GM18858 (cell line): Measurements from ENCODE around the gene KMT2C.
"Not testable (repeated sequence)": the region's sequence is repeated elsewhere in the genome, so short reads cannot be mapped to it uniquely, and the experiment has no call there.

ENCODE experiments used
- ATAC-seq: cut with Tn5 transposase; IDR thresholded peaks from one replicate; pipeline ENCODE4 v1.9.1; 2021; ENCODE audit not compliant: unreplicated experiment

Gene KMT2C

DNA sequence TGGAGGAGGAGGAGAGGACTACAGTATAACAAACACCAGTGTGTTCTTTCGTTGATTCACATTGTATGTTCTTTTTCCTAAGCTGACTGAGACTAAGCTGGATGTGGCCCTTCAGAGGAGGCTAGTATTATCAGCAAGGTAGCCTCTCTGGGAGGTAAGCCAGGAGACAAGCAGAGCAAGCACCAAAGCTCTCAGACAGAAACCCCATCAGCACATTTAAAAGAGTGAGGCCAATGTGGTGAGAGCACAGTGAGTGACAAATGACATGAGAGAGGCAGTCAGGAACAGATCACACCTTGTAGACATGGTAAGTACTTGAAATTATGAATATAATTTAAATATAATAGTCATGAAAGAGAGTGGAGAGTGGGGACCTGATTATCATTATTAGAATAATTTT lies 107.6 kb downstream of the KMT2C start:
- no peak for ATAC-seq

DNA sequence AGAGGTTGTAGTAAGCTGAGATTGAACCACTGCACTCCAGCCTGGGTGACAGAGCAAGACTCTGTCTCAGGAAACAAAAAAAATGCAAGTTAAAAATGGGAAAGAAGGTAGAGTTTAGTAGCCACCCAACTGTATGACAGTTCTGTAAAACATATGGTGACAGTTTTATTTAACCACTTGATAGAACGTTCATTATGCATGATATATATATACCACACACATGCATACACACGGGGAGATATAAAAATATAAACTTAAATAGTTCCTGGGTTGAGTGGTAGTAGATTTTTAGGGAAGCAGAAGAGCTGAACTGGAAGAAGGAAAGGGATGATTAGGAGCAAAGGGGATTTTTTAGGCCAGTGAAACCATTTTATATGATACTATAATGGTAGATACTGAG lies 120.0 kb downstream of the KMT2C start:
- ATAC-seq = no peak

- no peak for ATAC-seq
Measured at GRCh38 chr7:152313831-152314604, 121.8 kb downstream of the KMT2C start.

DNA sequence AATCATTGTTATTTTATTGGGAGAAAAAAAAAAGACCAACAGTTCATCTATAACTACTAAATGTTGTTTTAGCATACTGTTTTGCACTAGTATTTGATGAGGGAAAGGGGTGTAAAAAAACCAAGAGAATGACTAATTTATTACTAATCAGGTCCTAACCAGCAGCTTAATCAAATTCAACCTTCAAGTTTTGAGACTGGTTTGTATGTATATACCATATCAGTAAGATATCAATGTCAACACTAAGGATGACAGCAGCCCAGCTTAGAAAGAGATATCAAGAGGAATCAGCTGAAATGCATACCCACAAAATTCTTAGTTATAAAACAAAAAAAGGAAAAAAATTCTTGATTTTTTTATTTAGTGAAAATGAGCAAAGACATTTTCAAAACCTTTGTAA lies 122.6 kb downstream of the KMT2C start:
- ATAC-seq = no peak

DNA sequence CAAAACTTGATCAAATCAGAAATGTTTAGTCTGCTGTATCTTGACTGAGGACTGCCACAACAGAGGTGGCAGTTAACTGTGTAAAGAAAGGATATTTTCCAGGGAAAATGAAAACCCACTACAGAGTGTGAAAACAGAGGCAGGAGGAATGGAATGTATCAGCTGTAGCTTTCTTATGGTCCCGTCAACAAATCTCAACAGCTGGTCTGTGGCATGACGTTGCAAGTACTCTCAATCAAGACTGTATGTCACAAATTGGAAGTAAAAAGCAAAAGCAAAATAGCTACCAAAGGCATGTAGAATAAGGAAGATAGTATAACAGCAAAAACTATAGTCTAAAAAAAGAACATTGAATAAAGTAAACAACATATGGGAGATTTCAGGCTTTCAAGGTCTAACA lies 123.5 kb downstream of the KMT2C start:
- no peak for ATAC-seq

GRCh38 chr7:152307902-152308301 lies 127.9 kb downstream of the KMT2C start:
- ATAC-seq = no peak

- ATAC-seq = not testable (repeated sequence)
Measured at GRCh38 chr7:152299542-152300143, 136.2 kb downstream of the KMT2C start.

DNA sequence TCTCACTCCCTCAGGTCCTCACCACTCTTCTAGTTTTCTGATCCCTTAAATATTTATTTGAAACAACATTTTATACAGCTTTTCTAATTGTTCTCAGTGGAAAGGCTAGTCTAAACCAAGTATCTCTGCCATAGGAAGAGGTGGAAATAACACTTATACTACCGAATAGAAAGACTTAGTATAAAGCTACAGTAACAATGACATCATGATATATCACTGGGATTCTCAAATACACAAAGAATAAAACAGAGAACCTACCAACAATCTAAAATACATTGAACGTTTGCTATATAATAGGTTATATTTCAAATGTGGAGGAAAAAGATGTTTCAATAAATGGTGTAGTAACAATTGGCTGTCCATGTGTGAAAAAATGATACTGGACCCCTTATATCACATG lies 142.9 kb downstream of the KMT2C start:
- ATAC-seq = no peak

DNA sequence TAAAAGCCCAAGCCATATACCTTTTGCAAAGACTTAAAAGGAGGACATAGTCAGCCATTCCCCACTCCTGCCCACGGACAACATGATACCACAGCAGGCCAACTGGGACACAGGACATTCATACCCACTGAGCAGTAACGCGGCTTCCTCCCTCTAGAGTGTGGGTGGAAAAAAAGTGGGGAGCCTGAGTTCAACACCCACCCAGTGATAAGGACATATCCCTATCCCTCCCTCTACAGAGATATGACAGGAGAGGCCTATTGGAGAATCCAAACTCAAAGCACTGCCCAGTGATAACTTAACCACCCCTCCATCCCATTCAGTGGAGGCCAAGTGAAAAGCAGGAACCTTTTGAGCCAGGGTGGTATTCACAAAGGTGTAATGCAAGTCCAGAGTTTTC lies 148.8 kb downstream of the KMT2C start:
- ATAC-seq = not testable (repeated sequence)

- ATAC-seq = not testable (repeated sequence)
Measured at GRCh38 chr7:152286219-152286618, 149.6 kb downstream of the KMT2C start.

- ATAC-seq = not testable (repeated sequence)
Measured at GRCh38 chr7:152284998-152285397, 150.8 kb downstream of the KMT2C start.

DNA sequence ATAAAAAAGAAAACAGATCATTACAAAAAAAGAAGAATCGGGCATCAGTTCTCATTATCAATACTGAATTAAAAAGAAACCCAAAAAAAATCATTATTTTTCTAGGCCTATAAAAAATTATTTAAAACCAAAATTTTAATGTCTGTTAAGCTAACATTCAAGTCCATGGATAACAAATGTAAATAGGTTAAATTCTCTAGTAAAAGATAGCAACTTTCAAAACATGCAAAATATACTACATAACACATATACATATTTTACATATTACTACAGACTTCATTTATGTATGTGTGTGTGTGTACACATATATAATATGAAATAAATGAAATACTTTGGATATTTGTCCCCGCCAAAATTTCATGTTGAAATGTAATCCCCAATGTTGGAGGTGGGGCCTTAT lies 158.1 kb downstream of the KMT2C start:
- ATAC-seq = not testable (repeated sequence)

DNA sequence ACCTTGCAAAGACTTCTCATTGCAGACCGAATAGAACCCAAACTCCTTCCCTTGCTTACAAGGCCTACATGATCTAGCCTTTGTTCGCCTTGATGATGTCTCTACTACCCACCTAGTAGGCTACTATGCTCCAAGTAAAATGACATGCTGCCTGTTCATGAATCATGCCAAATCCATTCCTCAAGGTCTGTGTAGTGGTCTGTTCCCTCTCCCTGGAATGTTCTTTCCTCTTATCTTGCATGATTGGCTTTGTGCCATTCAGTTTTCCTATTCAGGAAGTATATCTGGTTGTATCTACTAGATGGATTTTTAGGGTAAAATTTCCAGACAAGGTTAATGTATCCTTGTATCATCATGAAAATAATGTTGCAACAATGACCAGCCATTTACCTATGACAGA lies 165.4 kb downstream of the KMT2C start:
- not testable (repeated sequence) for ATAC-seq

- ATAC-seq = not testable (repeated sequence)
Measured at GRCh38 chr7:152266859-152267258, 168.9 kb downstream of the KMT2C start.

GRCh38 chr7:152264915-152265314 lies 170.9 kb downstream of the KMT2C start:
- ATAC-seq = not testable (repeated sequence)

- ATAC-seq = not testable (repeated sequence)
Measured at GRCh38 chr7:152262146-152262545, 173.7 kb downstream of the KMT2C start.

DNA sequence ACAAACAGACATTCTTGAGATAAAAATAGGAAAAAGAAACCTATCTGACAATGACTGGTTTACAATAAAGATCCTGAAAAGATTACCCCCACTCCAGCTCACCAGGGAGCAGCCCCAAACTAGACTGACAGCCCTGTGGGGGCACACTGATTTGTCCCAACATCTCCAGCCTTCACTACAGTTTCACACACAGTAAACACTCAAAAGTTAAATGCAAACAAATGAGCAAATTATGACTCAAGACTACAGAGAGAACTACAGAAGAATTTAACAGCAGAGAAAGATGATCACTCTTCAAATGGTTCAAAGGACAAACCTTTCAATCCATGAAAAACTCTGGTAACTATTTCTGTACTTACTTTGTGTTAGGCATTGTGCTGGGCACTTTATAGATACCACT lies 176.2 kb downstream of the KMT2C start:
- ATAC-seq = not testable (repeated sequence)

DNA sequence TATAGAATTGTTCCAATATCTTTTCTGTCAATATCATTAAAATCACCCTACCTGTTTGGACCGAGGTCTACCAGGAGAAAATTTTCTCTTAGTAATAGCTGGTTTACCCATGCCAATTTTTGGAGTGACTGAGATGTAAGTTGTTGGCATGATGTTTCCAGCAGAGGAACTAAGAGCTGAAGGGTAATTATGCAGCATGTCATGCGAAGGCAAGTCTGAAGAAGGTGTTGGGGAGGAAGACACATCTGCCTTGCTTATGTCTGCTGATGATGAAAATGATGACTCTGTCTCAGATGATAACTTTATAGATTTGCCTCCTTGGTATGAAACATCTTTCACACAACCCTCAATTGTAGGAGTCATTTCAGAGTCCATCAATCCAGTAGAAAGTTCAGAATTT lies 188.0 kb downstream of the KMT2C start:
- not testable (repeated sequence) for ATAC-seq

DNA sequence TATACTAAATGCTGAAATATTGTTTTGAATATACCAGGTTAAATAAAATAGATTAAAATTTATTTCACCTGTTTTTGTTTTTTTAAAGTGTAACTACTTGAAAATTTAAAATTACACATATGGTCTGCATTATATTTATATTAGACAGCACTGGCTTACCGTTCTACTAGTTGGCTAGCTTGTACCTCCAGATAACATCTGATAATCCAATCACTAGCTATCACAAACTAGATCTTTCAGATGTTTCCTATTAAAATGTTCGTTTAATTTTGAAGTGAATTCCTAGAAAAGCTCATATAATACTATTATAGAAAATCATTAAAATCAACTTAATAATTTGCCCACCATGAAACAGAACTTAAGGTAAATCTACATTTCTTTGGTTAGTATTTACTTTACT lies 190.4 kb downstream of the KMT2C start:
- not testable (repeated sequence) for ATAC-seq

GRCh38 chr7:152243464-152243863 lies 192.3 kb downstream of the KMT2C start:
- ATAC-seq = not testable (repeated sequence)

DNA sequence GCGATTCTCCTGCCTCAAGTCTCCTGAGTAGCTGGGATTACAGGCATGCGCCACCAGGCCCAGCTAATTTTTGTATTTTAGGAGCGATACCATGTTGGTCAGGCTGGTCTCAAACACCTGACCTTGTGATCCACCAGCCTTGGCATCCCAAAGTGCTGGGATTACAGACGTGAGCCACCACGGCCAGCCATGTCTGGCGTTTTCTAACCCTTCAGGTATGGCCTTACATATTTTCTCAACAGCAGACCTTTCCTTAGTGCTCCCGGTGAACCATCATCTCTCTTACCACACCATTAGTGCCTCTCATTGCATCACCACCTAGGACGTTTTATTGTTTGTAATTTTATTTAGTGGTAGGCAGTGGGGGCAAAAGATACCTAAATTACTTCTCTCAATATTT lies 194.5 kb downstream of the KMT2C start:
- not testable (repeated sequence) for ATAC-seq

DNA sequence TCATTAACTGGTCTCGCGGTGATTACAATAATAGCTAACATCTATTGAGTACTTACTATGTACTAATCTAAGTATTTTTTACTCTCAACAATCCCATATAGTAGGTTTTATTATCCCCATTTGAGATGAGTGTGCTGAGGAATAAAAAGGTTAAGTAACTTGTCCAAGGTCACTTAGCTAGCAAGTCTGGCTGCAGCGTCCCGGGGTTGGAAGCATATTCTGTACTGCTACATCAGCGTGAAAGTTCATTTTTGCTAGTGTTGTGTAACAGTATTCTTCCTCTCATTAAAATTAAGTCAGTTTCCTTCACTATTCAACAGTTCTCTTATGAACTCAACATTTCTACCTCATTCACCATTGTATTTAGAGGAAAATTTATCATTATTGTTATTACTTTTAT lies 199.5 kb downstream of the KMT2C start:
- not testable (repeated sequence) for ATAC-seq
